Rectal smooth muscle tissue (tissue), 1 donor: Measurements from ENCODE around the gene TNK1.

Source experiments
- H3K27ac ChIP-seq: one replicate; pipeline ENCODE4 v1.7.0; 2013; ENCODE audit warnings: low read depth, low read length, inconsistent platforms
- H3K27me3 ChIP-seq: one replicate; pipeline ENCODE4 v1.7.0; 2013; ENCODE audit warnings: low read length; ENCODE audit not compliant: control insufficient read depth, insufficient read depth
- H3K36me3 ChIP-seq: one replicate; pipeline ENCODE4 v1.7.0; 2013; ENCODE audit warnings: low read length; ENCODE audit not compliant: control insufficient read depth, insufficient read depth
- H3K4me1 ChIP-seq: one replicate; pipeline ENCODE4 v1.7.0; 2013; ENCODE audit warnings: low read length; ENCODE audit not compliant: control insufficient read depth, insufficient read depth
- H3K4me3 ChIP-seq: one replicate; pipeline ENCODE4 v1.7.0; 2013; ENCODE audit warnings: low read length
- H3K9ac ChIP-seq: one replicate; pipeline ENCODE4 v1.7.0; 2013; ENCODE audit warnings: low read length

Gene TNK1

GRCh38 chr17:7425756-7426155 lies 44.9 kb downstream of the TNK1 start:
- Histone ChIP-seq H3K36me3 (no peaks in the 10 kb centered on the region), H3K4me1 (no peaks in the 10 kb centered on the region), H3K9ac (no peak overlapping the region)

DNA sequence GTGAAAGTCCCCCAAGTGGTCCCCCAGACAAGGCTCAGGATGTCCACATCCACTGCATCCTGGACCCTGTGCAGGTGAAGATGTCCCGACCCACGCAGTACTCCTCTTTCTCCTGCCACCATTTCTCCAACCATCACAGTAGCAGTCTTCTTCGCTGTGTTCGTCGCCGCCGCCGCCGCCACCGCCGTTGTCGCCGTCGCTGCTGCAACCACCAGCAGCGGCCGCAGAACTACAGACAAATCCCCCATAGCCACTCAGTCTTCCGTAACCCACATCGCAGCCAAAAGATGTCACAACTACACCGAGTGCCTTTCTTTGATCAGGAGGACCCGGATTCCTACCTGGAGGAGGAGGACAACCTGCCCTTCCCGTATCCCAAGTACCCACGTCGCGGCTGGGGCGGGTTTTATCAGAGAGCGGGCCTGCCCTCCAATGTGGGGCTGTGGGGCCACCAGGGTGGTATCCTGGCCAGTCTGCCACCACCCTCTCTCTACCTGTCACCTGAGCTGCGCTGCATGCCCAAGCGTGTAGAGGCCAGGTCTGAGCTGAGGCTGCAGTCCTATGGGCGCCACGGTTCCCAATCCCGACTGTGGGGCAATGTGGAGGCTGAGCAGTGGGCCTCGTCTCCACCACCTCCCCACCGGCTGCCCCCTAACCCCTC lies 45.4 kb downstream of the TNK1 start:
- no peak overlapping the region for H3K27ac ChIP-seq
- no peak overlapping the region for H3K4me3 ChIP-seq
- no peaks in the 10 kb centered on the region for H3K4me1 ChIP-seq
- H3K9ac ChIP-seq, result no peak overlapping the region
- no peaks in the 10 kb centered on the region for H3K27me3 ChIP-seq
- H3K36me3 ChIP-seq, result no peaks in the 10 kb centered on the region

More at GRCh38 chr17:7425756-7426155, 44.9 kb downstream of the TNK1 start:
- Histone ChIP-seq H3K27ac (no peak overlapping the region), H3K4me3 (no peak overlapping the region), H3K27me3 (no peaks in the 10 kb centered on the region)

DNA sequence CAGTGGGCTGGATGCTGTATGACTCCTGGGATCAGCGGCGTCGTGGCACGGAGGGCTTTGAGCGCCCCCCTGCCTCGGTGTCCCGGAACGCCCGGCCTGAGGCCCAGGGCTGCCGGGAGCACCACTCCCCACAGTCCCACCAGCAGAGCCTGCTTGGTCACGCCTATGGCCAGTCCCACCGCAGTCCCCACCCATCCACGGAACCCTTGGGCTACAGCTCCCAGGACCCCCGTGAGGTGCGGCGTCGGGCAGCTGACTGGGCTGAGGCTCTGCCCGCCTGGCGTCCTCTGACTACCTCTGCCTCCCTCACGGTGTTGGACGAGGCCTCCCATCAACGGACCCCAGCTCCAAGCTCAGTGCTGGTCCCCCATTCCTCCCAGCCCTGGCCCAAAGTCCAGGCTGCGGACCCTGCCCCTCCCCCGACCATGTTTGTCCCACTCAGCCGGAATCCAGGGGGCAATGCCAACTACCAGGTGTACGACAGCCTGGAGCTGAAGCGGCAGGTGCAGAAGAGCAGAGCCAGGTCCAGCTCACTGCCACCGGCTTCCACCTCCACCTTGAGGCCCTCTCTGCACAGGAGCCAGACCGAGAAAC lies 46.1 kb downstream of the TNK1 start:
- Histone ChIP-seq H3K27me3 (no peaks in the 10 kb centered on the region), H3K27ac (no peak overlapping the region), H3K36me3 (no peaks in the 10 kb centered on the region), H3K4me1 (no peaks in the 10 kb centered on the region), H3K4me3 (no peak overlapping the region), H3K9ac (no peak overlapping the region)

- Histone ChIP-seq H3K27me3 (no peaks in the 10 kb centered on the region), H3K27ac (no peak overlapping the region), H3K4me1 (no peaks in the 10 kb centered on the region), H3K36me3 (no peaks in the 10 kb centered on the region), H3K4me3 (no peak overlapping the region), H3K9ac (no peak overlapping the region)
Observed at GRCh38 chr17:7427549-7427948, 46.7 kb downstream of the TNK1 start.

- Histone ChIP-seq H3K27ac (no peak within 1 kb of the TSS), H3K36me3 (no peaks in the 10 kb centered on the region), H3K4me1 (no peaks in the 10 kb centered on the region), H3K4me3 (no peak within 1 kb of the TSS), H3K9ac (no peak within 1 kb of the TSS), H3K27me3 (no peaks in the 10 kb centered on the region)
Observed at GRCh38 chr17:7428557-7428956, 47.7 kb downstream of the TNK1 start, which contains the start of gene SPEM3. SPEM3 (plus strand) TSS chr17:7428857; CDS start chr17:7428903, 46 bp downstream.

DNA sequence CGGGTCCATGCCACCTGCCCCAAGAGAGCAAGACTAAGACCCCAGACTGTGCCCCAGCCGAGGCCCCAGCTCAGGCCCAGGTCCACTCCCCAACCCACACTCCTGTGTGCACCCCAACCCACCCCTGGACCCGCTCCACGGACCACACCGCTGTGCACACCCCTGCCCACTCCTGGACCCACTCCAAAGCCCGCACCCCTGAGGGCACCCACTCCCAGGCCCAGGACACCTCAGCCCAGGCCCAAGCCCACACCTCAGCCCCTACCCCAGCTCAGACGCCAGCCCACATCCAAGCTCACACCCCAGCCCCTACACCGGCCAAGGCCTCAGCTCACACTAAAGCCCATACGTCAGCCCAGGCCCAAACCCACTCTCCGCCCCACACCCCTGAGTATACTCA lies 48.8 kb downstream of the TNK1 start:
- H3K36me3 ChIP-seq, result no peaks in the 10 kb centered on the region
- no peak overlapping the region for H3K9ac ChIP-seq
- no peak overlapping the region for H3K27ac ChIP-seq
- no peak overlapping the region for H3K4me3 ChIP-seq
- H3K4me1 ChIP-seq, result no peaks in the 10 kb centered on the region
- H3K27me3 ChIP-seq, result no peaks in the 10 kb centered on the region

DNA sequence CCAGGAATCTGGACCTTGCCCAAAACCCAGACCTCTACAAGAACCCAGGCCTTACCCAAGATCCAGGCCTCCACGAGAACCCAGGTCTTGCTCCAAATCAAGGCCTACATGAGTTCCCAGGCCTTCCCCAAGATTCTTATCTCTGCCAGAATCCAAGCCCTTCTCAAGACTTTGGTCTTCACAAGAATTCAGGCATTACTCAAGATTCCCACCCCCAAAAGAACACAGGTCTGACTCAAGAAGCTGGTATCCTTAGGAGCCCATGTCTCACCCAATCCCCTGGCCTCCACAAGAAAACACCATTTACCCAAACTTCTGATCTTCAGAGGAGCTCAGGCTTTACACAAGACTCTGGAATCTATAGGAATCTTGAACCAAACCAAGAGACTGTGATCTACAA lies 50.3 kb downstream of the TNK1 start:
- no peak overlapping the region for H3K4me3 ChIP-seq
- H3K27ac ChIP-seq, result no peak overlapping the region
- no peak overlapping the region for H3K9ac ChIP-seq
- H3K36me3 ChIP-seq, result no peaks in the 10 kb centered on the region
- no peaks in the 10 kb centered on the region for H3K27me3 ChIP-seq
- H3K4me1 ChIP-seq, result peaks cover 5% of the 10 kb centered on the region

DNA sequence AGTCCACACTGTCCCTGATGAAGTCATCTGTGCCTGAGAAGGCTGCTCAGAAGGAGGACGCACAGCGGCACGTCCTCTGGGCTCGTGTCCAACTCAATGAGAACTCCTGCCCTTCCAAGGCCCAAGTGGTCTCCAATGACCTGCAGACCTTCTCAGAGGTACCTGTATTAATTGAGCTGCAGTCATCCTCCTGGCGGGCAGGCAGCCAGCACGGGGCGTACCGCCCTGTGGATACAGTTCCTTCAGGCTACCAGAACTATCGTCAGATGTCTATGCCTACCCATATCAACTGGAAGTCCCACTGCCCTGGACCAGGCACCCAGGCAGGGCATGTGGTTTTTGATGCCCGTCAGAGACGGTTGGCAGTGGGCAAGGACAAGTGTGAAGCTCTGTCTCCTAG lies 51.4 kb downstream of the TNK1 start:
- no peak overlapping the region for H3K27ac ChIP-seq
- no peaks in the 10 kb centered on the region for H3K27me3 ChIP-seq
- no peak overlapping the region for H3K9ac ChIP-seq
- no peak overlapping the region for H3K4me3 ChIP-seq
- no peaks in the 10 kb centered on the region for H3K36me3 ChIP-seq
- H3K4me1 ChIP-seq, result peaks cover 9% of the 10 kb centered on the region

- Histone ChIP-seq H3K27me3 (peaks cover 24% of the 10 kb centered on the region), H3K4me3 (peak overlapping the region; percentile 67), H3K27ac (no peak overlapping the region), H3K4me1 (peaks cover 15% of the 10 kb centered on the region), H3K36me3 (no peaks in the 10 kb centered on the region), H3K9ac (peak overlapping the region; percentile 57)
Observed at GRCh38 chr17:7435676-7436555, 55.0 kb downstream of the TNK1 start.

GRCh38 chr17:7436556-7437368 lies 55.9 kb downstream of the TNK1 start:
- H3K36me3 ChIP-seq, result no peaks in the 10 kb centered on the region
- H3K27ac ChIP-seq, result no peak overlapping the region
- peaks cover 29% of the 10 kb centered on the region for H3K27me3 ChIP-seq
- H3K4me3 ChIP-seq, result peak overlapping the region; percentile 67
- peaks cover 15% of the 10 kb centered on the region for H3K4me1 ChIP-seq
- no peak overlapping the region for H3K9ac ChIP-seq

GRCh38 chr17:7437369-7437863 lies 56.5 kb downstream of the TNK1 start:
- Histone ChIP-seq H3K9ac (no peak overlapping the region), H3K4me3 (peak overlapping the region; percentile 40), H3K4me1 (peaks cover 15% of the 10 kb centered on the region), H3K27ac (no peak overlapping the region), H3K27me3 (peaks cover 32% of the 10 kb centered on the region), H3K36me3 (no peaks in the 10 kb centered on the region)
